A549 (cell line): Measurements from ENCODE around the gene APPL1. TPM values are rescaled to one million over a fixed set of nuclear protein-coding genes. Genes with fewer than 3 reads are reported as not detected.

Experiments used
- ATAC-seq, 2 experiments: fragments of 200-7000 bp in 1 of 2; fragments of >200 bp in 1 of 2; cut with Nextera tagmentation in 1 of 2; cut with Tn5 transposase in 1 of 2; 3 replicates each; pipeline versions ENCODE4 v1.8.0 to v1.9.1; 2018 to 2020; ENCODE audit warnings: mild to moderate bottlenecking in 1 of 2, moderate library complexity in 1 of 2
- CTCF ChIA-PET: fragments of 300-600 bp; sonication (Branson Sonifier 250); formaldehyde crosslinking; extraction: SDS; loops from one replicate; lab custom pipeline; 2021; ENCODE audit warnings: antibody characterized with exemption, inconsistent platforms; lab: Yijun Ruan, JAX
- POLR2A ChIA-PET: fragments of 350-600 bp; formaldehyde crosslinking; extraction: SDS; loops from one replicate; lab custom pipeline; 2021; ENCODE audit warnings: antibody characterized with exemption, inconsistent platforms; lab: Yijun Ruan, JAX
- DNase-seq, 2 experiments: peaks; one replicate each; pipeline versions ENCODE4 v3.0.0 to v3.0.0-alpha.2; 2011 to 2016; ENCODE audit warnings: low read depth in 1 of 2, low spot score in 1 of 2
- FAIRE-seq: peaks from 2 replicates; lab custom pipeline; 2011; peaks lifted over from hg19 to GRCh38; lab: Jason Lieb, UNC
- H3K27ac ChIP-seq, 2 experiments: fragments of >200 bp; sonication (Bioruptor Twin); formaldehyde crosslinking; 3 replicates each; pipeline ENCODE4 v1.5.1; 2016 to 2017
- H3K4me1 ChIP-seq: fragments of >200 bp; sonication (Bioruptor Twin); formaldehyde crosslinking; 3 replicates; pipeline ENCODE4 v1.6.1; 2016
- H3K4me2 ChIP-seq: fragments of >200 bp; sonication (Bioruptor Twin); formaldehyde crosslinking; 3 replicates; pipeline ENCODE4 v1.6.1; 2016
- H3K4me3 ChIP-seq: fragments of >200 bp; sonication (Bioruptor Twin); formaldehyde crosslinking; 3 replicates; pipeline ENCODE4 v1.5.1; 2016
- H3K9me3 ChIP-seq: fragments of >200 bp; sonication (Bioruptor Twin); formaldehyde crosslinking; 3 replicates; pipeline ENCODE4 v1.6.1; 2016
- CHD2 ChIP-seq: fragments of 150-350 bp; IDR thresholded peaks from 2 replicates; pipeline ENCODE4 v1.6.1; 2014; ENCODE audit warnings: low read length; ENCODE audit not compliant: partially characterized antibody
- CHD4 ChIP-seq: fragments of 200-600 bp; sonication (generic); IDR thresholded peaks from 2 replicates; pipeline ENCODE4 v1.6.1; 2016; ENCODE audit warnings: antibody characterized with exemption, mild to moderate bottlenecking, borderline replicate concordance
- EHMT2 ChIP-seq: fragments of 200-600 bp; sonication (generic); IDR thresholded peaks from 2 replicates; pipeline ENCODE4 v1.6.1; 2016; ENCODE audit warnings: antibody characterized with exemption, low read depth, mild to moderate bottlenecking, moderate library complexity
- FOSL2 ChIP-seq, 2 experiments: fragments of 450-650 bp in 1 of 2; fragments of >200 bp in 1 of 2; sonication (Bioruptor Twin) in 1 of 2; formaldehyde crosslinking; IDR thresholded peaks; 2 replicates each; pipeline versions ENCODE4 v1.5.0 to v1.6.1; 2016 to 2020; ENCODE audit warnings: mild to moderate bottlenecking in 1 of 2, moderate library complexity in 1 of 2
- GATA3 ChIP-seq: IDR thresholded peaks from 2 replicates; pipeline ENCODE4 v1.6.1; 2012; ENCODE audit warnings: borderline replicate concordance
- HDAC2 ChIP-seq: fragments of 200-600 bp; sonication (generic); IDR thresholded peaks from 2 replicates; pipeline ENCODE4 v1.6.1; 2016
- HEYL ChIP-seq: fragments of 250-450 bp; sonication (Bioruptor Pico); IDR thresholded peaks from 2 replicates; pipeline ENCODE4 v1.8.0; 2021; ENCODE audit warnings: mild to moderate bottlenecking, moderate library complexity
- HOXA7 ChIP-seq: fragments of 250-450 bp; sonication (Bioruptor Pico); IDR thresholded peaks from 2 replicates; pipeline ENCODE4 v1.5.0; 2020; ENCODE audit warnings: mild to moderate bottlenecking, moderate library complexity
- HOXB5 ChIP-seq: fragments of 250-450 bp; sonication (Bioruptor Pico); IDR thresholded peaks from 2 replicates; pipeline ENCODE4 v1.5.0; 2020; ENCODE audit warnings: mild to moderate bottlenecking, moderate library complexity
- KDM1A ChIP-seq: fragments of 200-600 bp; sonication (generic); IDR thresholded peaks from 2 replicates; pipeline ENCODE4 v1.6.1; 2016; ENCODE audit warnings: low read depth, mild to moderate bottlenecking
- MAX ChIP-seq: IDR thresholded peaks from 2 replicates; pipeline ENCODE4 v1.6.1; 2012
- NR3C1 ChIP-seq: fragments of >200 bp; sonication (Bioruptor Twin); formaldehyde crosslinking; IDR thresholded peaks from 3 replicates; pipeline ENCODE4 v1.6.1; 2017
- PHF8 ChIP-seq: fragments of 200-600 bp; sonication (generic); IDR thresholded peaks from 2 replicates; pipeline ENCODE4 v1.6.1; 2016; ENCODE audit warnings: low read depth, mild to moderate bottlenecking, antibody characterized with exemption, moderate library complexity, borderline replicate concordance
- POLR2A ChIP-seq: IDR thresholded peaks from 2 replicates; pipeline ENCODE4 v1.6.1; 2012; ENCODE audit warnings: mild to moderate bottlenecking, low read length
- POLR2AphosphoS2 ChIP-seq: conservative IDR thresholded peaks from 2 replicates; pipeline ENCODE4 v1.6.1; 2012; ENCODE audit warnings: low read length, improper control_type of control experiment, inconsistent platforms
- RCOR1 ChIP-seq: fragments of 150-350 bp; IDR thresholded peaks from 2 replicates; pipeline ENCODE4 v1.6.1; 2014; ENCODE audit warnings: antibody characterized with exemption, low read length, low read depth
- REST ChIP-seq: fragments of 200-600 bp; sonication (generic); IDR thresholded peaks from 2 replicates; pipeline ENCODE4 v1.6.1; 2016; ENCODE audit warnings: antibody characterized with exemption, mild to moderate bottlenecking, moderate library complexity
- RFX5 ChIP-seq: fragments of 450-650 bp; IDR thresholded peaks from 2 replicates; pipeline ENCODE4 v1.7.1; 2014; ENCODE audit warnings: antibody characterized with exemption, mild to moderate bottlenecking, moderate library complexity
- SMC3 ChIP-seq: fragments of >200 bp; sonication (Bioruptor Twin); formaldehyde crosslinking; IDR thresholded peaks from 3 replicates; pipeline ENCODE4 v1.6.1; 2018; ENCODE audit warnings: inconsistent platforms
- SREBF2 ChIP-seq: fragments of 450-650 bp; IDR thresholded peaks from 2 replicates; pipeline ENCODE4 v1.6.1; 2014; ENCODE audit warnings: mild to moderate bottlenecking, moderate library complexity
- ZC3H11A ChIP-seq: fragments of 450-650 bp; IDR thresholded peaks from 2 replicates; pipeline ENCODE4 v1.6.1; 2014; ENCODE audit warnings: antibody characterized with exemption, mild to moderate bottlenecking
- ZSCAN20 ChIP-seq: fragments of 250-450 bp; sonication (Bioruptor Pico); IDR thresholded peaks from 2 replicates; pipeline ENCODE4 v1.8.0; 2022; ENCODE audit warnings: mild to moderate bottlenecking, moderate library complexity
- WGBS: methylation state at CpG from one replicate; pipeline ENCODE4 v1.1.6; 2017; ENCODE audit errors: missing lambda C conversion rate; 5-methylcytosine and 5-hydroxymethylcytosine counted together
- polyA plus RNA-seq, 4 experiments: library from polyadenylated mRNA; depleted of rRNA in 3 of 4; stranded (reverse); fragments of >200 nt; fragmentation: RNase III in 1 of 4; extraction: RNeasy Plus Mini Kit Qiagen cat#74134 plus additional on column Dnase treatment in 1 of 4; gene quantifications; 2 replicates in 3 of 4; 3 replicates in 1 of 4; pipeline ENCODE4 v1.2.3, GENCODE V29; 2011 to 2017
- TF ChIP-seq, protein P1 (sequence below): fragments of 150-350 bp; IDR thresholded peaks from 2 replicates; pipeline ENCODE4 v1.6.1; 2014; ENCODE audit warnings: low read depth, mild to moderate bottlenecking, low read length

Gene APPL1
- polyA plus RNA-seq, 2 of the 4 experiments (the other 2 are of a cell fraction) = 14.3 to 30.3 TPM

GRCh38 chr3:57257678-57258077, 30.1 kb downstream of the APPL1 start:
- TF ChIP-seq FOSL2 (IDR thresholded peaks at IDR 0.05) (no peak), FOSL2 (CRISPR knock-in tag; IDR thresholded peaks at IDR 0.05) (no peak), HOXA7 (CRISPR knock-in tag) (no peak), CHD4 (no peak), NR3C1 (no peak), SREBF2 (no peak), REST (no peak), KDM1A (no peak), RCOR1 (no peak), CHD2 (no peak), ZC3H11A (no peak), MAX (no peak), HOXB5 (CRISPR knock-in tag) (no peak), HEYL (no peak), GATA3 (no peak), PHF8 (no peak), ZSCAN20 (no peak), RFX5 (no peak), POLR2AphosphoS2 (no peak), EHMT2 (no peak)
- TF ChIP-seq, protein P1, sequence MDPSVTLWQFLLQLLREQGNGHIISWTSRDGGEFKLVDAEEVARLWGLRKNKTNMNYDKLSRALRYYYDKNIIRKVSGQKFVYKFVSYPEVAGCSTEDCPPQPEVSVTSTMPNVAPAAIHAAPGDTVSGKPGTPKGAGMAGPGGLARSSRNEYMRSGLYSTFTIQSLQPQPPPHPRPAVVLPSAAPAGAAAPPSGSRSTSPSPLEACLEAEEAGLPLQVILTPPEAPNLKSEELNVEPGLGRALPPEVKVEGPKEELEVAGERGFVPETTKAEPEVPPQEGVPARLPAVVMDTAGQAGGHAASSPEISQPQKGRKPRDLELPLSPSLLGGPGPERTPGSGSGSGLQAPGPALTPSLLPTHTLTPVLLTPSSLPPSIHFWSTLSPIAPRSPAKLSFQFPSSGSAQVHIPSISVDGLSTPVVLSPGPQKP = no peak
- TF ChIP-seq, all 56 proteins: peak for 0
- Histone ChIP-seq H3K27ac (no peak overlapping the region), H3K4me2 (no peak overlapping the region), H3K4me3 (no peak overlapping the region), H3K4me1 (no peaks in the 10 kb centered on the region; the same call in 2 of the 3 replicates), H3K9me3 (no peaks in the 10 kb centered on the region)
- FAIRE-seq (no peak), ATAC-seq (no peak), DNase-seq (no peak)
- ChIA-PET POLR2A (no interaction called here), CTCF (no interaction called here)

DNA sequence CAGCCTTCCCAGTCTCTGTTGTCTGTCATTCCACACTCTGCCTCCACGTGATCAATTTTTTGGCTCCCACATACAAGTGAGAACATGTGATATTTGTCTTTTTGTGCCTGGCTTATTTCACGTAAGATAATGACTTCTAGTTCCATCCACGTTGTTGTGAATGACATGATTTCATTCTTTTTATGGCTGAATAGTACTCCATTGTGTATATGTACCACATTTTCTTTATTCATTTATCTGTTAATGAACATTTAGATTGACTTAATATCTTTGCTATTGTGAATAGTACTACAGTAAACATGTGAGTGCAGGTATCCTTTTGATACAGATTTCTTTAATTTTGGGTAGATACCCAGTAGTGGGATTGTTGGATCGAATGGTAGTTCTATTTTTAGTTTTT, 33.6 kb downstream of the APPL1 start:
- H3K27ac ChIP-seq = no peak overlapping the region
- WGBS = 90% methylated on average over 4 of the region's 4 CpGs
- TF ChIP-seq POLR2A = no peak
- no peak for TF ChIP-seq KDM1A
- no peak for TF ChIP-seq FOSL2 (IDR thresholded peaks at IDR 0.05)
- no peak for TF ChIP-seq FOSL2 (CRISPR knock-in tag; IDR thresholded peaks at IDR 0.05)
- no peak for TF ChIP-seq SMC3
- no peak for TF ChIP-seq HDAC2
- CTCF ChIA-PET = no interaction called here
- no peak overlapping the region for H3K4me2 ChIP-seq
- 0 out of 3 replicates have a peak, but pooled peaks cover 3% of the 10 kb centered on the region for H3K9me3 ChIP-seq
- POLR2A ChIA-PET = no interaction called here
- DNase-seq (no peak), ATAC-seq (no peak), FAIRE-seq (no peak)
- H3K4me1 ChIP-seq = no peaks in the 10 kb centered on the region
- no peak overlapping the region for H3K4me3 ChIP-seq
